ENCODE measurements around the gene PAPPA. TPM values are rescaled to one million over a fixed set of nuclear protein-coding genes. Genes with fewer than 3 reads are reported as not detected.

The PAPPA gene
- total RNA-seq, 2 experiments from 2014 or later = not detected

- no peak overlapping the region for H3K27ac Mint-ChIP-seq
- no peaks in the 10 kb centered on the region for H3K9me3 Mint-ChIP-seq
- intact Hi-C loops (cut with micrococcal nuclease) = no loop called here
- POLR2A ChIA-PET = no interaction called here
- DNase-seq = no peak
- no peaks in the 10 kb centered on the region for H3K36me3 Mint-ChIP-seq
- H3K27me3 Mint-ChIP-seq = no peaks in the 10 kb centered on the region
- H3K4me3 Mint-ChIP-seq = no peak overlapping the region
- CTCF ChIA-PET = no interaction called here
- H3K4me1 Mint-ChIP-seq (ENCODE audit: low read depth) = no peaks in the 10 kb centered on the region
Measured at GRCh38 chr9:116260531-116260930, 106.9 kb downstream of the PAPPA start.

- no peaks in the 10 kb centered on the region for H3K27me3 Mint-ChIP-seq
Measured at GRCh38 chr9:116262448-116262847, 108.9 kb downstream of the PAPPA start.

GRCh38 chr9:116264361-116264760, 110.8 kb downstream of the PAPPA start:
- no peaks in the 10 kb centered on the region for H3K36me3 Mint-ChIP-seq
- intact Hi-C loops (cut with micrococcal nuclease) = no loop called here
- no peaks in the 10 kb centered on the region for H3K4me1 Mint-ChIP-seq (ENCODE audit: low read depth)
- POLR2A ChIA-PET = no interaction called here
- H3K27ac Mint-ChIP-seq = no peak overlapping the region
- CTCF ChIA-PET = no interaction called here
- no peak for DNase-seq
- H3K9me3 Mint-ChIP-seq = no peaks in the 10 kb centered on the region
- no peaks in the 10 kb centered on the region for H3K27me3 Mint-ChIP-seq
- H3K4me3 Mint-ChIP-seq = no peak overlapping the region

More at GRCh38 chr9:116262448-116262847, 108.9 kb downstream of the PAPPA start:
- no peaks in the 10 kb centered on the region for H3K36me3 Mint-ChIP-seq
- ChIA-PET POLR2A (no interaction called here), CTCF (interaction anchor here (0.7 kb wide), 1 partner anchor 869 kb away, joined by 3 read pairs; no protein-coding TSS in a partner anchor)
- no peaks in the 10 kb centered on the region for H3K9me3 Mint-ChIP-seq
- no peak overlapping the region for H3K27ac Mint-ChIP-seq
- no peak overlapping the region for H3K4me3 Mint-ChIP-seq
- H3K4me1 Mint-ChIP-seq (ENCODE audit: low read depth) = no peaks in the 10 kb centered on the region
- no peak for DNase-seq
- intact Hi-C loops (cut with micrococcal nuclease) = no loop called here

DNA sequence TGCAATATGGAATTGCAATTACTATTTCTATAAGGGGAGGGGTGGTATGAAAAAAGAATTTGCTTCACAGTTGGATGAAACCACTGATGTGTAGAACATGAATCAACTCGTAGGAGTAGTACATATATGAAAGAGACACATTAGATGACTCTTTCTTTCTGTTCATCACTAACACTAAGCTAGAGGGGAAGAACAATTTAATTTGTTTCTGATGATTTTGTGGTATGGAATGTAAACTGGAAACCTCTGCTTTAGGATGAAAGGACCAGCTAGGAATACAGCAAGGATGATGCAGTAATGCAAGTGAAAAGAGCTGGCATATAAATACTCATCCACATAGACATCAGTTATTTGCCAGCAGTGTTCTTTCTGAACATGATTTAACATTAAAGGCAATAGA, 113.4 kb downstream of the PAPPA start:
- H3K9me3 Mint-ChIP-seq = no peaks in the 10 kb centered on the region
- H3K27ac Mint-ChIP-seq = no peak overlapping the region
- no peak for DNase-seq
- no peaks in the 10 kb centered on the region for H3K4me1 Mint-ChIP-seq (ENCODE audit: low read depth)
- H3K4me3 Mint-ChIP-seq = no peak overlapping the region
- CTCF ChIA-PET = no interaction called here
- no peaks in the 10 kb centered on the region for H3K36me3 Mint-ChIP-seq
- intact Hi-C loops (cut with micrococcal nuclease) = no loop called here
- no peaks in the 10 kb centered on the region for H3K27me3 Mint-ChIP-seq
- POLR2A ChIA-PET = no interaction called here

DNA sequence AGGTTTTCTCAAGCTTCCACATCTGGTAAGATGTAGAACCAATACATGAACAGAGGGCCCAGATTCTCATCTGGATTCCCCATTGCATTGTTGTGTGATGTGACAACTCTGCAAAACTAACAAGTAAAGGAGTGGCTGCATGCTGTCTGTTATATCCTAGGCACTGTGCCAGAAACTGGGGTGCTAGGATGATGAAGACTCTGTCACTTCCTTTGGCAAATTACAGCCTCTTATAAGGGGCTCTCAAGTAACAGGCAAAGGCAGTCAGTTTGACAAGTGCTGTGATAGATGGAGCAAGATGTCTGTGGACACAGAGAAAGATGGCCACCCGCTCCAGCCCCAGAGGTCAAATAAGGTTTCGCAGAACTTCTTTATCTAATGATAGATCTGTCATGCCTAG, 115.7 kb downstream of the PAPPA start:
- Mint-ChIP-seq H3K4me1 (ENCODE audit: low read depth) (no peaks in the 10 kb centered on the region), H3K9me3 (no peaks in the 10 kb centered on the region), H3K27ac (no peak overlapping the region), H3K4me3 (no peak overlapping the region), H3K27me3 (no peaks in the 10 kb centered on the region), H3K36me3 (no peaks in the 10 kb centered on the region)
- DNase-seq = no peak
- CTCF ChIA-PET = no interaction called here
- POLR2A ChIA-PET = no interaction called here
- intact Hi-C loops (cut with micrococcal nuclease) = no loop called here

- ChIA-PET POLR2A (no interaction called here), CTCF (no interaction called here)
- Mint-ChIP-seq H3K27me3 (peaks cover 7% of the 10 kb centered on the region), H3K4me1 (ENCODE audit: low read depth) (no peaks in the 10 kb centered on the region), H3K27ac (no peak overlapping the region), H3K4me3 (no peak overlapping the region), H3K9me3 (no peaks in the 10 kb centered on the region), H3K36me3 (no peaks in the 10 kb centered on the region)
- DNase-seq = no peak
- intact Hi-C loops (cut with micrococcal nuclease) = no loop called here
Measured at GRCh38 chr9:116270546-116270945, 117.0 kb downstream of the PAPPA start.

GRCh38 chr9:116271340-116271739, 117.7 kb downstream of the PAPPA start:
- ChIA-PET CTCF (no interaction called here), POLR2A (no interaction called here)
- no peak for DNase-seq
- Mint-ChIP-seq H3K4me3 (no peak overlapping the region), H3K4me1 (ENCODE audit: low read depth) (no peaks in the 10 kb centered on the region), H3K36me3 (no peaks in the 10 kb centered on the region), H3K27ac (no peak overlapping the region), H3K9me3 (no peaks in the 10 kb centered on the region), H3K27me3 (peaks cover 7% of the 10 kb centered on the region)
- intact Hi-C loops (cut with micrococcal nuclease) = no loop called here

DNA sequence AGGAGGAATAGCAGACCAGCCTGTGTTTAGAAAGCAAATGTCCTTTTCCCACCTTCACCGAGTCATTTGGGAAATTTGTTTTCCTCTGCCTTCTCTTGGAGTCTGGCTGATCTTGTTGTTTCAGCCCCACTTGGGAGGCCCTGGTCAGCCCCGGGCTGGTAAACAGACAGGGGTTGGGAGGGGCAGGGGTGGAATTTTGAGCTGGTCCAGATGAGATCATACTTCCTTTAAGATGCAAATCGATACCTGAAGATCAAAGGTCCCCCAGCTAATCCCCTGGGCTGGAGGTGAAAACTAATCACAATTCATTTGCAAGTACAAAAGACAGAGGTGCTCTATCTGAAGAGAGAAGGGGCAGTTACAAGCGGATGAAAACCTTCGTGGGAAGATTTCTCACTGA, 118.4 kb downstream of the PAPPA start:
- H3K27me3 Mint-ChIP-seq = peaks cover 7% of the 10 kb centered on the region
- no peak overlapping the region for H3K27ac Mint-ChIP-seq
- intact Hi-C loops (cut with micrococcal nuclease) = no loop called here
- H3K36me3 Mint-ChIP-seq = no peaks in the 10 kb centered on the region
- ChIA-PET CTCF (no interaction called here), POLR2A (no interaction called here)
- no peak for DNase-seq
- H3K4me1 Mint-ChIP-seq (ENCODE audit: low read depth) = no peaks in the 10 kb centered on the region
- no peak overlapping the region for H3K4me3 Mint-ChIP-seq
- no peaks in the 10 kb centered on the region for H3K9me3 Mint-ChIP-seq

DNA sequence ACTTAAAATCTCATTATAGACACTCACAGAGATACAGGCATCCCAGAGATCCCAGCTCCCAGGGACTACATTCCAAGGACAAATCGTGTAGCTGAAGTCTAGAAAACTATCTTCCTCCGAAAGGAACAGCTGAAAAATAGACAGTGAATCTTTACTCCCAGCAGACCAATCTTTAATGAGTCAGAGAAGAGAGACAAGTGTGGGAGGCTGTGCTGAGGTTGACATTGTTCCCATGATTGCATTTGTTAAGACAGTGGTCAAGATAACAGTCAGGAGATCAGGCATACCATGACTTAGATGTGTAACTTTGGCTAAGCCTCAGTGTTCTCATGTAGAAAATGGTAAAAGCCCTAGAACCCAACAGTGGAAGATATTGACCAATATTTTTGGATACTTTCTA, 120.7 kb downstream of the PAPPA start:
- ChIA-PET POLR2A (no interaction called here), CTCF (no interaction called here)
- Mint-ChIP-seq H3K4me3 (no peak overlapping the region), H3K27me3 (peaks cover 10% of the 10 kb centered on the region), H3K27ac (no peak overlapping the region), H3K4me1 (ENCODE audit: low read depth) (no peaks in the 10 kb centered on the region), H3K9me3 (no peaks in the 10 kb centered on the region), H3K36me3 (no peaks in the 10 kb centered on the region)
- intact Hi-C loops (cut with micrococcal nuclease) = no loop called here
- DNase-seq = no peak

DNA sequence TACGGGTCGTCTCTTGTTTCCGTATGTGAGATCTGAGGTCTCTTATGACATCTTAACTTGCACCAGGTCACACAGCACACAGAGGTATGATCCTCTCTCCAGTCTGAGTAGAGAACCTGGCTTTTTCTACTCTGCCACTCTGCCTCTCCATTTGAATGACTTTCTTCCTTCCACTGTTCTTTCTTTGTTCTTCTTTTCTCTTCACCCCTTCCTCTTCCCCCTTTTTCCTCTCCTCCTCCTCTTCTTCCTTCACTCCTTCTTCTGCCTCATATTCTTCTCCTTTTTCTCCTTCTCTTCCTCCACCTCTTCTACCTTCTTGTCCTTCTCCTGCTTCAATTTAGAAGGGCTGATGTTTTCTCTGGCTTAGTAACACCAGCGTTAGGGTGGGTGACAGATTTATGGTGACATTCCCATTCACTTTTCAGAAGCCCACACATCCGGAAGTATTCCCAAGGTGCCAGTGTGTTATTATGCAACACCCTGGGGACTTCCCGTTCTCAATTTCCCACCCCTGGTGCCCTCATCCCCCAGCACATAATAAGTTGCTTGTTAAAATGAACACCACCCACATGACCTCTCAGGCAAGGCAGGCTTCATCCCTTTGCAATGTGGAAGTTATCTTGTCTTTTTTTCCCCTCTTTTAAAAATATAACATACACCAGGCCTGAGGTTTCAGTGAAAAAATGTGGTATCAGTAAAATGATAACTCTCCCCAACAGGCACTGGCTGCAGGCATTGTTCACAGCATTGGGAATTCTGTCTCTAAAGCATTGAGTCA, 122.0 kb downstream of the PAPPA start:
- H3K27ac Mint-ChIP-seq = no peak overlapping the region
- no peak for DNase-seq
- ChIA-PET POLR2A (no interaction called here), CTCF (no interaction called here)
- peaks cover 10% of the 10 kb centered on the region for H3K27me3 Mint-ChIP-seq
- H3K4me3 Mint-ChIP-seq = no peak overlapping the region
- no peaks in the 10 kb centered on the region for H3K9me3 Mint-ChIP-seq
- no peaks in the 10 kb centered on the region for H3K4me1 Mint-ChIP-seq (ENCODE audit: low read depth)
- no peaks in the 10 kb centered on the region for H3K36me3 Mint-ChIP-seq
- intact Hi-C loops (cut with micrococcal nuclease) = no loop called here

DNA sequence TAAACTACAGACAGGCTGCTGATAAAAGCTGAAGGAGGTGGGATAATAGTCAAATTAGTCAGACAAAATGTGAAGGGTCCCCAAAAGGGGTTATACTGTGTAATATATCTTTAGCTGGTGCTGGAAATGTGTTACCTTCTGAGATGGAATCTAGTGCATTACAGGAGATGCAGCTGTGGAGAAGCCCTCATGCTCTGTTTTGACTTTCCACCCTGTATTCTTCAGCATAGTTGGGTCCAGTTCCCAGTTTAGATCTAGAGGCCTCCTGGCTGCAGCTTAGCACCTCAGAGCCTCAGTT, 122.6 kb downstream of the PAPPA start:
- intact Hi-C loops (cut with micrococcal nuclease) = no loop called here
- ChIA-PET CTCF (no interaction called here), POLR2A (no interaction called here)
- Mint-ChIP-seq H3K36me3 (no peaks in the 10 kb centered on the region), H3K9me3 (no peaks in the 10 kb centered on the region), H3K27me3 (peaks cover 10% of the 10 kb centered on the region), H3K4me3 (no peak overlapping the region), H3K4me1 (ENCODE audit: low read depth) (no peaks in the 10 kb centered on the region), H3K27ac (no peak overlapping the region)
- no peak for DNase-seq

DNA sequence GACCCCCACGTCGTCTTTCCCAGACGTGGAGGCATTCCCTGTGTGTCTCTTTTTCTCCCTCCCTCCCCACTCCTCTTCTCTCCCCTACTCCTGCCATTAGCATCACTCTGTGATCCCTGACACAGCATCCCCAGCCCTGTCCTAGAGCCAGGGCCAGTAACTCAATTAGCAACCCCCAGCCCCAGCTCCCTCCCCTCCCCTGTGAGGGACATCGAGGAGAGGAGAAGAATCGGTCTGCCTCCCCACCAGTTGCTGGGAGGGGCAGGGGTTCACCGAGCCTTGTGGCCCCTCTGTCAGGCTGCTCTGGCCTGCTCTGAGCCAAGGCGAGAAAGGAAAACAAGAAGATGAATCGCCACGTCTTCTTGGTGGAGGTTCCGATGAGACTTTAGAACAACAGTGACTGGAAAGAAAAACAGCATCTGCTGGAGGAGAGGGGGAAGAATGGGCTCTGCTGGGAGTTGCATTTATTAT, 123.1 kb downstream of the PAPPA start:
- Mint-ChIP-seq H3K4me1 (ENCODE audit: low read depth) (no peaks in the 10 kb centered on the region), H3K27me3 (peaks cover 10% of the 10 kb centered on the region), H3K9me3 (no peaks in the 10 kb centered on the region), H3K27ac (no peak overlapping the region), H3K36me3 (no peaks in the 10 kb centered on the region), H3K4me3 (no peak overlapping the region)
- intact Hi-C loops (cut with micrococcal nuclease) = no loop called here
- ChIA-PET POLR2A (no interaction called here), CTCF (no interaction called here)
- DNase-seq = no peak

DNA sequence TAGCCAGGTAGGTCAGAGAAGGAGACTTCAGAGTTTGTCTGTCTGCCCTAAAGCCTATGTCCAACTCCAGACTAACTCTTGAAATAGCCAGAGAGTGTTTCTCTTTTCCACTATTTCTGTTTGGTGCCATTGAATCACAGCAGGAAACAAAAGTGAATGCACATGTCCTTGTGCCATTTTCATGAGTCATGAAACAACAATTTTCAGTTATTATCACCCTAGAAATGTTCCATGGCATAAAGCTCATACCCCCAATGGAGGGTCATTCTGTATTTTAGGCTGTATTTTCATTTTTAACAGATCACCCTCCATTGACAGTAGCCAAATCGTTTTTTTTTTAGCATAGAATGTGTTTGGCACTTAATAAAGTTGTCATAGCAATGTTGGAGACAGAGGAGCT, 124.7 kb downstream of the PAPPA start:
- no peaks in the 10 kb centered on the region for H3K9me3 Mint-ChIP-seq
- intact Hi-C loops (cut with micrococcal nuclease) = no loop called here
- no peaks in the 10 kb centered on the region for H3K4me1 Mint-ChIP-seq (ENCODE audit: low read depth)
- H3K27me3 Mint-ChIP-seq = peaks cover 10% of the 10 kb centered on the region
- H3K36me3 Mint-ChIP-seq = no peaks in the 10 kb centered on the region
- no peak overlapping the region for H3K4me3 Mint-ChIP-seq
- ChIA-PET POLR2A (no interaction called here), CTCF (no interaction called here)
- no peak for DNase-seq
- H3K27ac Mint-ChIP-seq = no peak overlapping the region

Data from activated CD4-positive, alpha-beta memory T cell treated with anti-CD3 and anti-CD28 coated beads for 36 hours (primary cell).